Left ventricle myocardium superior (tissue), 1 donor: Measurements from ENCODE around the gene GPSM1. TPM values are rescaled to one million over a fixed set of nuclear protein-coding genes. Genes with fewer than 3 reads are reported as not detected.
A peak's percentile ranks its signal among the peaks of the same experiment; 100 is the strongest.
"Not testable (repeated sequence)": the region's sequence is repeated elsewhere in the genome, so short reads cannot be mapped to it uniquely, and the experiment has no call there.

ENCODE experiments used
- ATAC-seq: fragments of 200-7000 bp; cut with Tn5 transposase; one replicate; pipeline ENCODE4 v1.9.1; 2020; ENCODE audit warnings: mild to moderate bottlenecking, moderate library complexity
- DNase-seq: peaks from one replicate; pipeline ENCODE4 v3.0.0-alpha.2; 2020
- intact Hi-C: fragments of 100-400 bp; cut with micrococcal nuclease; formaldehyde crosslinking; loops from one replicate; pipeline ENCODE4 v1.11.0; 2022
- total RNA-seq: library from RNA; stranded (reverse); fragmentation: NEBNext Ultra II Directional; extraction: Animal tissue kit (Norgen Biotek cat#: 25700); gene quantifications from one replicate; pipeline ENCODE4 v1.2.1, GENCODE V29; 2021
- donor health status: DM: no; HTN: yes; CAD: no; lungs with severe emphysema.

Gene GPSM1
- total RNA-seq, 1 donor from 2014 or later = 61.7 TPM

DNA sequence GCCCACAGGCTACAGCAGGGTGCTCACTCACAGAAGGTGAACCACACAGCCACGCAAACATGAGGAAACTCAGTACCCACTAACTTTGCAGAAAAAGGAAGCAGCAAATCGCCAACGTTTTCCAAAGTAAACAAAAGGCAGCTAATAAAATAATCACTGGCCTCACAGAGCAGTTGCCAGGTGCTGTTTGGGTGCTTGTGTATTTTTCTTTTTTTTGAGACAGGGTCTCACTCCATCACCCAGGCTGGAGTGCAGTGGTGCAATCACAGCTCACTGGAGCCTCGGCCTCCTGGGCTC lies 68.8 kb downstream of the GPSM1 start:
- ATAC-seq (no peak), DNase-seq (no peak)
- intact Hi-C loops = no loop called here

DNA sequence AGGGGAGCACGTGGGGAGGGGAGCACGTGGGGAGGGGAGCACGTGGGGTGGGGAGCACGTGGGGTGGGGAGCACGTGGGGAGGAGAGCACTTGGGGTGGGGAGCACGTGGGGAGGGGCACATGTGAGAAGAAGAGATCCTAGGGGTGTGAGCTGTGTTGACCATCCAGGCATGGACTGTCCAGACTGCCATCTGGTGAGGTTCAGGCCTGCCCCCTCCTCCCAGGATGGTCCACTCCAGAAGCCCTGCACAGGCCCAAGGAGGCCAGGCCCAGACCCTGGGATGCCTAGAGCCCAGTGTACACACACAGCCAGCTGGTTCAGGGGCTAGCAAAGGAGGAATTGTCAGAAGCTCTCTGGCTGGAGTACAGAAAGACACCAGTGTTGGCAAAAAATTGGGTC lies 70.3 kb downstream of the GPSM1 start:
- intact Hi-C loops = no loop called here
- no peak for ATAC-seq
- no peak for DNase-seq

DNA sequence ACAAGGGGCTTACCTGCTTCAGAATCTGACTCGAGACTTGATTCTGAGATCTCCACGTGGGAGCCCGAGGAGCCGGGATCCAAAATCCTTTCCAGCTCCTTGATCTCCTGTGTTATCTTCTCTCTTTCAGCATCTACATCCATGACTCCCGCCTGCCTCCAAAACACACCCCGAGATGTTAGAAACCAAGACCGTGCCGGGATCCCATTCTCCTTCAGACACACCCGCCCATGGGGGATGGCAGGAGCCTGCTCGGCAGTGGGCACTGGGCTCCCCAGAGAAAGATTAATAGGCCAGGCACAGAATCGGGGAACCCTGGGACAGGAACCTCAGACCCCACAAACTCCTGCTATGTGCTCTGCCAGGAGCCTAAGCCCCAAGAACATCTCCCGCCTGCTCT lies 70.9 kb downstream of the GPSM1 start:
- ATAC-seq (no peak), DNase-seq (no peak)
- intact Hi-C loops = no loop called here

DNA sequence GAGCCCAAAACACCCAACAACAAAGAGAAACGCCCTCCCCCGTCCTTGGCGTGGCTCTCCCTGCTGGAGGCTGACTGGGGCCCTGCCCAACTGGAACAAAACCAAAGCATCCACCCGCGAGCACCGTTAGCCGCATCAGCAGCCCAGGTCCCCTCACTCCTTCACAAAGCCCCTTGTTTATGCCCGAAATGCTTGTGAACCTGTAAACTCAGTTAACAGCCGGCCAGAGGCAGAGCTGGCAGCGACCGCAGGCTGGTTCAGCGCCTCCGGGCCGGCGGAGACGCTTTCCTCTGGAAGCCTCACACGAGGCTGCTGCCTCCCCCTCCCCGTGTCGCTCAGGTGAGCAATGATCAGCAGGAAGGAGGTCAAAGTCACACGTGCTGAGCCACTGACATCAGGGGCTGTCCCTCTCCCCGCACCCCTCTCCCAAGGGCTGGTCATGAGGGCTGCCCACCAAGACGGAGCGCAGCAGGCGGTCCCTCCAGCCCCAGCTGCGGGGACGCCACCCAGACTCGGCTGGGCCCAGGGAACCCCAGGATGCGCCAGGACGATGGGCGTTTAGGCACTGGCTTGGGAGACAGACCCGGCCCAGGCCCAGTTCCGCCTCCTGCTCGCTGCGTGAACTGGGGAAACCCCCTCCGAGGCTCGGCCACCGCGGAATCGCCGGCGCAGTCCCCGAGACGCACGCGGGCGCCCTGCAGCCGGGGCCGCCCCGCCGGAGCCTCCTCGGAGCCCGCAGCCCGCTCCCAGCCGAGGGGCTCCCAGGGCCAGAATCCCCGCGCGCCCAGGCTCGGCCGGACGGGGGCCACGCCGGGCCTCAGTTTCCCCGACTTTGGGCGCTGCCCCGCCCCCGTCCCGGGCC lies 72.1 kb downstream of the GPSM1 start:
- intact Hi-C loops = no loop called here
- DNase-seq = no peak
- peak; percentile 6 for ATAC-seq

DNA sequence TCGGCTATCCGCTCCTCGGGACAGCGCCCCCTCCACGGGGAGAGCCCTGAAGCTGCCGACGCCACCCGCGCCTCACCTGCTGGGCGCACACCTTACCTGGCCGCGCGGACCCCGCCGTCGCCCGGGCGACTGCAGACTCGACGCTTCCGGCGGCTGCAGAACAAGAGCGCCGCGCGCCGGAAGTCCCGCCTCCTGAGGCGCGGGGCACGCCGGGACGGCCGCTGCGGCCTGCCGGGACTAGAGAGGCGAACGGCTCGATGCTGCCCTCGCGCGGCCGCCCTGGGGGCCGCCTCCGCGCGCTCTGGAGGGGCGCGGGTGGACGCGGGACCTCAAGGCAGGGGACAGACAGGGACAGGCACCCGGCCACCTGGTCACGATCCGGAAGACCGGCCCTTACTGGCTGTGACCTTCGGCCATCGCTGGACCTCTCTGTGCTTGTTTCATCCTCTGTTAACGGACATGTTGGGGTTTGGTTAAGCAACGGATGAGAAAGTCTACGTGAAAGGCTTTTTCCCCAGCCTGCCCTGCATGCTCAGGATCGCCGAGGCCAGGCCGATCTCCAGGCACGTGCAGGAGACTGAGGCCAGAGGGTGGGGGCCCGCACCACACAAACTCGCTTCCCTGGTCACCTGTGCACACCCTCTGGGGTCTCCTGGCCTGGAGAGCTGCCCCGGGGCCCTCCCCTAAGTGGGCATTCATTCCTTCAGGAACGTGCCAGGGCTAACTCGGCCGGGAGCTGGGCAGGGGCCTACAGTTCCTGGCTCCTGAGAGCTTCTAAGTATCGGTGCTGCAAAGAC lies 72.9 kb downstream of the GPSM1 start, which contains the start of gene SNAPC4:
Gene SNAPC4, minus strand, starts transcription at position 133 of the 797 bp plus-strand sequence. CDS start 1,742 bp downstream, outside the sequence.
- ATAC-seq = peak; percentile 94
- intact Hi-C loops = no loop called here
- peak; percentile 95 for DNase-seq

DNA sequence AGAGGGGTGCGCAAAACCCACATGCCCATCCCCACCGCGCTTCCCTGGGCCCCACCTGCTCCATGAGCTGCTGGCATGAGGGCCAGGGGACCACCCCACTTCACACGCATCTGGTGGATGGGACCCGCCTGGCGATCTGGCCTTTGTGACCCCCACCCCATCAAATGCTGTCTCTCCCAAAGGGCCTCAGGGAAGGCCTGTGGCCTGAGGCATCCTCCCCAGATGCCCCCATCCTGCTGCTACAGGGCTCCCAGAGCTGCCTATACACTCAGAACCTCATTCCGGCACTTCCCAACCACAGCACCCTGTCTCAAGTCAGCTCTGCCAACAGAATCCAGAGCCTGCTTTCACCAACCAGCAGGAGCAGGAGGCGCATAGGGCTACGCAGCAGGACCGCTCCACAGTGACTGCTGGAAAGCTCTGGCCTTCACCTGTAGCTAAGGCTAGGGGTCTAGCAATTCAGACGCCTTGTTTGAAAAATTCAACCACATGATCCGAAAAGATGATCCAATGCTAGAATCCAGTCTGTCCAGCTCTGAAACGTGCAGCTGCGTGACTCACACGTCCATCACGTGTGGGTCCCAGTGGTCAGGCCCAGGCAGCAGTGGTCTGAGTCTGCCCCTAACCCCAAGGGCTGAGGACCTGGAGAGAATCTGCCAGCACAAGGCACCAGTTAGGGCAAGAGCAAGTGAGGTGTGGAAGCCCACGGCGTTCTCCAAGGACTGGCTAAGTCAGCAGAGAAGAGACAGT lies 74.0 kb downstream of the GPSM1 start:
- DNase-seq (no peak), ATAC-seq (no peak)
- intact Hi-C loops = no loop called here

DNA sequence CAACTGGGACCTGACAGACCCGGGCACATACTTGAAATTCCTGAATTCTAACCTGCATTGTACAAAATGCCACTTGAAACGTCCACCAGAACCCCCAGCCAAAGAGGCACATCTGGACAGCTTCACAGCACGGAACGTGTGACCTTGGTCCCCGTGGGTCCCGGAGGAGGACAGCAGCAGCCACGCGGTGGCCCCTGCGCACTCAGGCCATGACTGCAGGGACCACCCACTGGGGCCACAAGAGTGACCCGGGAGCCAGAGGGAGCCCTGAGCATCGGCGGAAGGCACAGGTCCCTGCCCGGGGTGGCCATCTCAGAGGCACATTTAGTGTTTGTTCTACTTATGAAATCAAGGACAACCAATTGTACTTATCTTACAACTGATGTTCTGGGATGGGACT lies 74.7 kb downstream of the GPSM1 start:
- intact Hi-C loops = no loop called here
- DNase-seq (no peak), ATAC-seq (no peak)

DNA sequence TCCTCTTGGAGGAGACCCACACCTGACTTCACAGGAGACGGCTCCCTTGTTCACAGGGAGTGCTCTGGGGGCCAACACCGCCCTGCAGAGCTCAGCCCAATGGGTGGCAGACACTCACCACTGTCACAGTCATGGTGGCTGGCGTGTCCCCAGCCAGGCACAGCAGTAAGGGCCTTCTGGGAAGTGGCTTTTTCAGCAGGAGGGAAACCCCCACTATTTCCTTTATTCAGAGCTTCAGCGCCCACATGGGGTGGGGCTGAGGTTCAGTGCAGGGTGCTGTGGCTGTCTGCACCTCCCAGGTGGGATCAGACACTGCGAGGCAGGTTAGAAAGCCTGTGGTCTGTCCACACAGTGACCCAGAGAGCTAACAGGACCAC lies 76.2 kb downstream of the GPSM1 start:
- intact Hi-C loops = no loop called here
- no peak for DNase-seq

DNA sequence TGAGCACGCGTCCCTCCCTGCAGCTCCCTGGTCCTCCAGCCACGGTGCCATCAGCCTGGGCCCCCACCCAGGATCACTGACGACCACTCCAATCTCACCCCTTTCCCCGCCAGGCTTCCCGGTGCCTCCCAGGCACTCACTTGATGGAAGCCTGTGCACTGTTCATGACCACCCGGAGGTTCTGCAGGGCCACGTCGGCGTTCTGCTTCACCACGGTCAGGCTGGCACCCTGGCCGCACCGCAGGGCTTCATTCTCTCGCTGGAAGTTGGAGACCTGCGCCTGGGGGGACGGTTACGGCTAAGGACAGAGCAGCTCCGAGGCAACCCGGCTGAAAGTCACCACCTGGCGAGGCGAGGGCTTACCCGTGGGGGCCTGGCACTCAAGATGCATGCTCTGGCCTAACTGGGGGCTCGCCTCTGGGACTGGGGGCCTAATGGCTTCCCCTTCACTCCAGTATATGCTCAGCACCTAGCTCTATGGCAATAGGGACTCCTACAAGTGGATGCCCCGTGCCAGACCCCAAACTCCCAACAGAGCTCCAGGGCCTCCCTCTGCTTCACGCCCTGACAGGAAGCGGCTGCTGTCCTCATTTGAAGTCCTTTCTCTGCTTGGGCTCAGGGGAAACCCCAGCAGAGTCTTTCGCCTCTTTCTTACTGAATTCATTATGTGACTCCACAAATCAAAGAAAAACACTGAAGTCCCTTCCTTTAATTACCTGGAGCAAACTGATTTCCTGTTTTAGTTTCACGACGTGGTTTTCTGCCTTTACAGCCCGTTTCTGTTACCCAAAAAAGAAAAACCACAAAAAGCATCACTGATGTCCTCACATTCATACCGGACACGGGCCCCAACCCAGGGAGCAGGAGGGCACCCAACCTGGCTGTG lies 76.8 kb downstream of the GPSM1 start:
- intact Hi-C loops = no loop called here
- ATAC-seq (no peak), DNase-seq (no peak)

More for the DNA sequence above, 76.2 kb downstream of the GPSM1 start:
- ATAC-seq = no peak

DNA sequence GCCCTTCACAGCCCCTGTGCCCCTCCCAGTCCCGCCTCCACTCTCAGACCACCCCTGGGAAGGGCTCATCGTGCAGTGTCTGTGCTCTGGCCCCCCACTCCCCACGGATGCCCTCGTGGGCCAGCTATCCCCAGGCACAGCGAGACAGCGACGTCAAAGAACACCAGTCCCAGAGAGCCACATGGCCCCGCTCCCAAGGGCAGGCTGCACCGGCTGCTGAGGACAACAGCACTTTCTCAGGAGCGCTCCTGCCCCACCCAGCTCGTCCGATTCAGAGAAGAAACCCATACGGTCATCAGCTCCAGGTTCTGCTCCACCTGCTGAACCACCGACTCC lies 77.4 kb downstream of the GPSM1 start:
- ATAC-seq = no peak
- no peak for DNase-seq
- intact Hi-C loops = no loop called here

DNA sequence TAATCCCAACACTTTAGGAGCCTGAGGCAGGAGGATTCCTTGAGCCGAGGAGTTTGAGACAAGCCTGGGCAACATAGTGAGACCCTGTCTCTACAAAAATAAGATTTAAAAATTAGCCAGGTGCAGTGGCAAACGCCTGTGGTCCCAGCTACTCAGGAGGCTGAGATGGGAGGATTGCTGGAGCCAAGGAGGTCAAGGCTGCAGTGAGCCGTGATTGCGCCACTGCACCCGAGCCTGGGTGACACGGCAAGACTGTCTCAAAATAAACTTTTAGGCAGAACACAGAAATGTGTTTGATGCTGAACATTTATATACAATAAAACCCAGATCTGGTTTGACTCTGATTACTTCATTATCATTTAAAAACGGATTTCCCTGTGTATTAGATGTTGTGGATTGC lies 78.1 kb downstream of the GPSM1 start:
- intact Hi-C loops = no loop called here
- DNase-seq (no peak), ATAC-seq (no peak)

DNA sequence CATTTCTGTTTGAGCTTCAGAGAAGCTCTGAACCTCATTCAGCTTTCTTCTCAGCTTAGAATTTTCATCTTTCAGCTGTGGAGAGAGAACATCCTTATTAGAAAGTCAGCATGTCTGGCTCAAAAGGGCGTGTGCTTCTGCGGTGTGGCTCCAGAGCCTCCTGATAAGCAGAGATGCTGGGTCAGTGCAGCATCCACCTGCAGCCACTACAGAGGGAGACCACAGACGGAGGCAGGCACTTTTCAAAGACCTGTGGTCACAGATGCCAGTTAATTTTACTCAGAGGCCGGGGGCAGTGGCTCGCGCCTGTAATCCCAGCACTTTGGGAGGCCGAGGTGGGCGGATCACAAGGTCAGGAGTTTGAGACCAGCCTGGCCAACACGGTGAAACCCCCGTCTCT lies 78.6 kb downstream of the GPSM1 start:
- ATAC-seq, intact Hi-C loops: not testable (repeated sequence)

DNA sequence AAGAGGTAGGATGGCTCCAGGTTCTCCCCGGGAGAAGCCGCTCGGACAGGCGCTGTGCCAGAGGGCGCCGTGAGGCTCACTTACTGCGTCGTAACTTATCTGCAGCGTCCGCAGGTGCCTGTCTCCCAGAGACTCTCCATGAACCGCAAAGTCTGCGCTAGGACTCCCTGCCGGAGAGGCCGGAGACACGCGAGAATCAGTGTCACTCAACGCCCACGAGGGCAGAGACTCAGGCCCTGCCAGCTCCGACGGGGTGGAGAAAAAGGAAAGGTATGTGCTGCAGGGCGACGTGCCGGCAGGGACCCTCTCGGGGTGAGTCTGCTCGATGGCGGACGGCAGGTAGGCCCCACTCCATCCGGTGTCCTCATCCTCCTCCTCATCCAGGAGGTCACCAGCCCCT lies 79.7 kb downstream of the GPSM1 start:
- intact Hi-C loops, ATAC-seq, DNase-seq: not testable (repeated sequence)

More for the DNA sequence above, 78.6 kb downstream of the GPSM1 start:
- not testable (repeated sequence) for DNase-seq

DNA sequence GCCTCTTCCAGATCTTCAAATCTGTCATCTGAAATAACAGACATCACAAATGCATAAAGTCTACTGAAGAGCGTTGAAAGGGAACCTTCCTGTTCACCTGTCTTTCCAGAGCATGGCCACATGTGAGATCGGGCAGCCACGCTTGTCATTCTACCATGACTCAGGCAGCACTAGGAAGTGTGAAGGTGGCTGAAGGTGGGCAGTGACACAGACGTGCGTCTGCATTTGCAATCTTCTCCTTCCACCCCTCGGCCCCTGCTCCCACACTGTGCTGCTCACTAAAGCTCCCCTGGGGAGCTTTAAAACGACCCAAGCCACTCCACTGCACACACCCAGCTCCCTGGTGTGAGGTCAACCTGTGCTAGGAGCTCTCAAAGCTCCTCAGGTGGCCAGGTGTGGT lies 80.6 kb downstream of the GPSM1 start:
- DNase-seq (no peak), ATAC-seq (no peak)
- intact Hi-C loops = no loop called here

Other genes starting within 250 kb of the GPSM1 start
- 39.1 TPM for gene NACC2, start 232.2 kb upstream of the GPSM1 start, total RNA-seq
- gene TMEM250, start 208.7 kb upstream of the GPSM1 start, total RNA-seq = 16.6 TPM
- not detected for gene LHX3, start 122.4 kb upstream of the GPSM1 start, total RNA-seq
- gene QSOX2, start 81.7 kb upstream of the GPSM1 start, total RNA-seq = 8.7 TPM
- gene CCDC187, start 23.4 kb upstream of the GPSM1 start, total RNA-seq = not detected
- gene DNLZ, start 36.2 kb downstream of the GPSM1 start, total RNA-seq = 40.2 TPM
- 0.79 TPM for gene CARD9, start 46.1 kb downstream of the GPSM1 start, total RNA-seq
- gene SNAPC4, start 72.6 kb downstream of the GPSM1 start, total RNA-seq = 4.4 TPM
- gene ENTR1, start 83.1 kb downstream of the GPSM1 start, total RNA-seq = 23.3 TPM
- gene PMPCA, start 83.1 kb downstream of the GPSM1 start, total RNA-seq = 77.8 TPM
- 12.1 TPM for gene INPP5E, start 112.3 kb downstream of the GPSM1 start, total RNA-seq
- gene SEC16A, start 155.5 kb downstream of the GPSM1 start, total RNA-seq = 23.2 TPM
- gene NOTCH1, start 218.5 kb downstream of the GPSM1 start, total RNA-seq = 15.4 TPM